Astrocyte (in vitro differentiated cells and primary cell): ENCODE measurements around the gene CASP5. TPM values are rescaled to one million over a fixed set of nuclear protein-coding genes. Genes with fewer than 3 reads are reported as not detected.

Experiments used
- DNase-seq: peaks from one replicate; pipeline ENCODE4 v3.0.0-alpha.2; 2010; ENCODE audit warnings: low read depth
- FAIRE-seq: peaks from 2 replicates; lab custom pipeline; 2011; peaks lifted over from hg19 to GRCh38; lab: Jason Lieb, UNC
- H2AFZ ChIP-seq: 2 replicates; pipeline ENCODE4 v1.6.0; 2012; ENCODE audit warnings: low read depth, low read length, inconsistent platforms
- H3K27ac ChIP-seq: 2 replicates; pipeline ENCODE4 v1.5.1; 2011; ENCODE audit warnings: low read depth, low read length, inconsistent platforms
- H3K27me3 ChIP-seq: 2 replicates; pipeline ENCODE4 v1.6.0; 2011; ENCODE audit warnings: low read length, inconsistent platforms; ENCODE audit not compliant: insufficient read depth
- H3K36me3 ChIP-seq: 2 replicates; pipeline ENCODE4 v1.5.1; 2011; ENCODE audit warnings: low read length, inconsistent platforms; ENCODE audit not compliant: insufficient read depth
- H3K4me1 ChIP-seq: 2 replicates; pipeline ENCODE4 v1.5.1; 2011; ENCODE audit warnings: low read length, inconsistent platforms; ENCODE audit not compliant: insufficient read depth
- H3K4me2 ChIP-seq: 2 replicates; pipeline ENCODE4 v1.6.0; 2012; ENCODE audit warnings: low read length, inconsistent platforms
- H3K4me3 ChIP-seq: 2 replicates; pipeline ENCODE4 v1.5.1; 2011; ENCODE audit warnings: low read depth, mild to moderate bottlenecking, low read length, inconsistent platforms; ENCODE audit not compliant: insufficient read depth
- H3K79me2 ChIP-seq: 2 replicates; pipeline ENCODE4 v1.6.0; 2012; ENCODE audit warnings: mild to moderate bottlenecking, low read length, inconsistent platforms; ENCODE audit not compliant: insufficient read depth
- H3K9ac ChIP-seq: 2 replicates; pipeline ENCODE4 v1.6.0; 2012; ENCODE audit warnings: mild to moderate bottlenecking, low read length, inconsistent platforms
- H3K9me3 ChIP-seq: 2 replicates; pipeline ENCODE4 v1.5.1; 2012; ENCODE audit warnings: low read depth, mild to moderate bottlenecking, low read length, inconsistent platforms; ENCODE audit not compliant: insufficient read depth
- H4K20me1 ChIP-seq: 2 replicates; pipeline ENCODE4 v1.6.0; 2012; ENCODE audit warnings: low read length, inconsistent platforms; ENCODE audit not compliant: insufficient read depth
- H3K27ac Mint-ChIP-seq: one replicate; pipeline ENCODE4 v1.8.0; 2021; ENCODE audit warnings: mild to moderate bottlenecking, mixed read lengths; ENCODE audit not compliant: unreplicated experiment
- H3K27me3 Mint-ChIP-seq: one replicate; pipeline ENCODE4 v1.8.0; 2021; ENCODE audit warnings: low read depth, mixed read lengths; ENCODE audit not compliant: unreplicated experiment
- H3K36me3 Mint-ChIP-seq: one replicate; pipeline ENCODE4 v1.8.0; 2021; ENCODE audit warnings: low read depth, mixed read lengths; ENCODE audit not compliant: unreplicated experiment
- H3K4me1 Mint-ChIP-seq: one replicate; pipeline ENCODE4 v1.8.0; 2021; ENCODE audit warnings: low read depth, mixed read lengths; ENCODE audit not compliant: unreplicated experiment
- H3K4me3 Mint-ChIP-seq: one replicate; pipeline ENCODE4 v1.8.0; 2021; ENCODE audit warnings: mild to moderate bottlenecking, moderate library complexity, mixed read lengths; ENCODE audit not compliant: unreplicated experiment
- H3K9me3 Mint-ChIP-seq: one replicate; pipeline ENCODE4 v1.8.0; 2021; ENCODE audit warnings: mild to moderate bottlenecking, mixed read lengths; ENCODE audit not compliant: unreplicated experiment
- CTCF ChIP-seq: IDR thresholded peaks from 2 replicates; pipeline ENCODE4 v1.5.1; 2011; ENCODE audit warnings: low read depth, mild to moderate bottlenecking, inconsistent platforms, low read length, moderate library complexity; ENCODE audit not compliant: insufficient read depth
- EZH2 ChIP-seq: IDR thresholded peaks from 2 replicates; pipeline ENCODE4 v1.6.1; 2012; ENCODE audit warnings: mild to moderate bottlenecking, low read length, inconsistent platforms; ENCODE audit not compliant: insufficient read depth
- total RNA-seq: library from RNA; stranded (reverse); gene quantifications from 2 replicates; pipeline ENCODE4 v1.2.1, GENCODE V29; 2021

Gene CASP5
- total RNA-seq, 1 donor from 2014 or later = not detected

- H3K4me3 Mint-ChIP-seq = no peak overlapping the region
- no peak overlapping the region for H2AFZ ChIP-seq
- no peaks in the 10 kb centered on the region for H3K27me3 Mint-ChIP-seq
- no peak for DNase-seq
- no peaks in the 10 kb centered on the region for H3K36me3 ChIP-seq
- no peaks in the 10 kb centered on the region for H3K27me3 ChIP-seq
- H3K36me3 Mint-ChIP-seq = no peaks in the 10 kb centered on the region
- no peak for TF ChIP-seq CTCF
- no peak for TF ChIP-seq EZH2
- no peaks in the 10 kb centered on the region for H3K4me1 ChIP-seq
- no peak for FAIRE-seq
- no peak overlapping the region for H3K9ac ChIP-seq
- no peaks in the 10 kb centered on the region for H4K20me1 ChIP-seq
- no peak overlapping the region for H3K27ac ChIP-seq
- H3K9me3 Mint-ChIP-seq = peaks cover 6% of the 10 kb centered on the region
- H3K27ac Mint-ChIP-seq = no peak overlapping the region
- H3K4me2 ChIP-seq = no peak overlapping the region
- no peak overlapping the region for H3K4me3 ChIP-seq
- no peaks in the 10 kb centered on the region for H3K79me2 ChIP-seq
- H3K4me1 Mint-ChIP-seq = peaks cover 1% of the 10 kb centered on the region
- no peaks in the 10 kb centered on the region for H3K9me3 ChIP-seq
Measured at GRCh38 chr11:105052487-105052886, 29.5 kb upstream of the CASP5 start.

DNA sequence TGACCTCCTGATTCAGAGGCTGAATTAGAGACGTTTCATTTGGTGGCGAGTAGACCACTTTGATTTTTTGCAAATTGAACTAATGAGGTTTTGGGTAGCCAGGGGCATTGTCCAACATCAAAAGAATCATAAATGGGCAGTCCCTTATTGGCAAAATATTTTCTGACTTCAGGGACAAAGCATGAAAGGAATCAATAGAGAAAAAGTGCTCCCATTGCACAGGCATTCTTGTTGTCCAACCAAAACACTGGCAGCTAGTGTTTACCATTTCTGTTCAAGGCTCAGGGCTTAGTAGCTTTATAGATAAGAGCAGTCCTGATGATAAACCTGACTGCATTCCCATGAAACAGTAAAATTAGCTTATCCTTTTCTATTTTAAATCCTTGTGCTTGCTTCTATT, 28.6 kb upstream of the CASP5 start:
- no peak overlapping the region for H3K27ac ChIP-seq
- H3K36me3 Mint-ChIP-seq = no peaks in the 10 kb centered on the region
- H3K4me2 ChIP-seq = no peak overlapping the region
- no peaks in the 10 kb centered on the region for H3K9me3 ChIP-seq
- no peak overlapping the region for H2AFZ ChIP-seq
- H3K4me3 ChIP-seq = no peak overlapping the region
- H3K4me3 Mint-ChIP-seq = no peak overlapping the region
- H3K9me3 Mint-ChIP-seq = peaks cover 6% of the 10 kb centered on the region
- no peaks in the 10 kb centered on the region for H3K27me3 Mint-ChIP-seq
- H3K79me2 ChIP-seq = no peaks in the 10 kb centered on the region
- no peak overlapping the region for H3K27ac Mint-ChIP-seq
- DNase-seq (no peak), FAIRE-seq (no peak)
- no peaks in the 10 kb centered on the region for H3K4me1 ChIP-seq
- H3K9ac ChIP-seq = no peak overlapping the region
- peaks cover 8% of the 10 kb centered on the region for H3K4me1 Mint-ChIP-seq
- H4K20me1 ChIP-seq = no peaks in the 10 kb centered on the region
- no peaks in the 10 kb centered on the region for H3K27me3 ChIP-seq
- no peaks in the 10 kb centered on the region for H3K36me3 ChIP-seq
- no peak for TF ChIP-seq CTCF
- TF ChIP-seq EZH2 = no peak

- Mint-ChIP-seq H3K36me3 (no peaks in the 10 kb centered on the region), H3K9me3 (peaks cover 6% of the 10 kb centered on the region), H3K4me1 (peaks cover 20% of the 10 kb centered on the region), H3K27ac (no peak overlapping the region), H3K4me3 (no peak overlapping the region), H3K27me3 (no peaks in the 10 kb centered on the region)
- H4K20me1 ChIP-seq = no peaks in the 10 kb centered on the region
- no peak overlapping the region for H3K27ac ChIP-seq
- FAIRE-seq (no peak), DNase-seq (no peak)
- H3K4me1 ChIP-seq = no peaks in the 10 kb centered on the region
- H3K27me3 ChIP-seq = no peaks in the 10 kb centered on the region
- no peak overlapping the region for H3K9ac ChIP-seq
- H3K79me2 ChIP-seq = no peaks in the 10 kb centered on the region
- TF ChIP-seq CTCF (no peak), EZH2 (no peak)
- no peak overlapping the region for H3K4me3 ChIP-seq
- H3K9me3 ChIP-seq = no peaks in the 10 kb centered on the region
- no peaks in the 10 kb centered on the region for H3K36me3 ChIP-seq
- no peak overlapping the region for H3K4me2 ChIP-seq
- H2AFZ ChIP-seq = no peak overlapping the region
Measured at GRCh38 chr11:105049481-105049880, 26.5 kb upstream of the CASP5 start.
